Brain microvascular endothelial cell (primary cell): ENCODE measurements around the gene NCL.

Source experiments
- DNase-seq: peaks from one replicate; pipeline ENCODE4 v3.0.0-alpha.2; 2020
- H3K27ac ChIP-seq: fragments of 250-450 bp; sonication (Bioruptor Pico); 2 replicates; pipeline ENCODE4 v1.5.1; 2020; ENCODE audit warnings: mild to moderate bottlenecking, moderate library complexity
- H3K27me3 ChIP-seq: fragments of 250-450 bp; sonication (Bioruptor Pico); replicated peaks from 2 replicates; pipeline ENCODE4 v1.5.1; 2020; ENCODE audit warnings: mild to moderate bottlenecking
- H3K36me3 ChIP-seq: fragments of 250-450 bp; sonication (Bioruptor Pico); replicated peaks from 2 replicates; pipeline ENCODE4 v1.5.1; 2020; ENCODE audit warnings: mild to moderate bottlenecking
- H3K4me3 ChIP-seq: 2 replicates; pipeline ENCODE4 v1.5.1; 2011; ENCODE audit warnings: low read depth, mild to moderate bottlenecking, control low read depth, low read length, moderate library complexity
- CTCF ChIP-seq: IDR thresholded peaks from 2 replicates; pipeline ENCODE4 v1.5.1; 2011; ENCODE audit warnings: low read depth, mild to moderate bottlenecking, moderate library complexity, low read length, control low read depth, inconsistent platforms; ENCODE audit errors: missing control alignments
- in situ Hi-C: cut with HindIII; loops from 2 replicates; pipeline ENCODE4 v1.10.0; 2017; ENCODE audit warnings: low sequenced_read_pairs, low pct_ligation_motif_present

Gene NCL

GRCh38 chr2:231458368-231458767, 5.9 kb downstream of the NCL start:
- TF ChIP-seq CTCF, result no peak
- in situ Hi-C loops, result no loop called here
- no peak for DNase-seq
- Histone ChIP-seq H3K36me3 (peaks cover 95% of the 10 kb centered on the region), H3K27me3 (no peaks in the 10 kb centered on the region), H3K27ac (no peak overlapping the region), H3K4me3 (no peak overlapping the region)

- Histone ChIP-seq H3K36me3 (peaks cover 94% of the 10 kb centered on the region), H3K27ac (no peak overlapping the region), H3K27me3 (no peaks in the 10 kb centered on the region), H3K4me3 (no peak overlapping the region)
- in situ Hi-C loops, result no loop called here
- no peak for TF ChIP-seq CTCF
- DNase-seq, result no peak
Observed at GRCh38 chr2:231457101-231457500, 7.2 kb downstream of the NCL start.

GRCh38 chr2:231456295-231457004, 7.8 kb downstream of the NCL start:
- Histone ChIP-seq H3K4me3 (no peak overlapping the region), H3K36me3 (peaks cover 91% of the 10 kb centered on the region), H3K27me3 (no peaks in the 10 kb centered on the region), H3K27ac (no peak overlapping the region)
- no peak for DNase-seq
- in situ Hi-C loops, result no loop called here
- TF ChIP-seq CTCF, result no peak

GRCh38 chr2:231455890-231456289, 8.4 kb downstream of the NCL start:
- H3K36me3 ChIP-seq, result peaks cover 89% of the 10 kb centered on the region
- TF ChIP-seq CTCF, result no peak
- in situ Hi-C loops, result no loop called here
- no peak overlapping the region for H3K4me3 ChIP-seq
- H3K27me3 ChIP-seq, result no peaks in the 10 kb centered on the region
- no peak for DNase-seq
- H3K27ac ChIP-seq, result no peak overlapping the region

GRCh38 chr2:231455222-231455621, 9.1 kb downstream of the NCL start:
- Histone ChIP-seq H3K36me3 (peaks cover 82% of the 10 kb centered on the region), H3K27me3 (no peaks in the 10 kb centered on the region), H3K27ac (no peak overlapping the region), H3K4me3 (no peak overlapping the region)
- TF ChIP-seq CTCF, result no peak
- no peak for DNase-seq
- in situ Hi-C loops, result no loop called here

- Histone ChIP-seq H3K27me3 (no peaks in the 10 kb centered on the region), H3K4me3 (no peak overlapping the region), H3K36me3 (peaks cover 73% of the 10 kb centered on the region), H3K27ac (no peak overlapping the region)
- TF ChIP-seq CTCF, result no peak
- in situ Hi-C loops, result no loop called here
- no peak for DNase-seq
Observed at GRCh38 chr2:231454361-231454791, 9.9 kb downstream of the NCL start.
